KOPT-K1 (cell line): Measurements from ENCODE around the gene PAPPA2.

Experiments
- H3K27ac ChIP-seq: fragments of 200-600 bp; sonication (generic); 2 replicates; pipeline ENCODE4 v1.5.1; 2016; ENCODE audit warnings: antibody characterized with exemption, mild to moderate bottlenecking, low read depth, low read length; ENCODE audit not compliant: poor library complexity, severe bottlenecking
- H3K36me3 ChIP-seq: fragments of 200-600 bp; sonication (generic); 2 replicates; pipeline ENCODE4 v1.5.1; 2017; ENCODE audit warnings: antibody characterized with exemption, mild to moderate bottlenecking, low read length, moderate library complexity; ENCODE audit not compliant: insufficient read depth
- H3K9me3 ChIP-seq: fragments of 200-600 bp; sonication (generic); 2 replicates; pipeline ENCODE4 v1.5.1; 2017; ENCODE audit warnings: antibody characterized with exemption, low read length, mild to moderate bottlenecking; ENCODE audit not compliant: insufficient read depth, poor library complexity, severe bottlenecking

Gene PAPPA2

GRCh38 chr1:176466514-176466913, 3.5 kb downstream of the PAPPA2 start:
- H3K27ac ChIP-seq: no peak overlapping the region
- no peaks in the 10 kb centered on the region for H3K36me3 ChIP-seq
- no peaks in the 10 kb centered on the region for H3K9me3 ChIP-seq

- no peaks in the 10 kb centered on the region for H3K9me3 ChIP-seq
- no peaks in the 10 kb centered on the region for H3K36me3 ChIP-seq
- no peak overlapping the region for H3K27ac ChIP-seq
These were observed 6.6 kb downstream of the PAPPA2 start for GRCh38 chr1:176469450-176470010.

GRCh38 chr1:176471338-176472121, 8.6 kb downstream of the PAPPA2 start:
- Histone ChIP-seq H3K9me3 (no peaks in the 10 kb centered on the region), H3K27ac (no peak overlapping the region), H3K36me3 (no peaks in the 10 kb centered on the region)

GRCh38 chr1:176479971-176480370, 17.0 kb downstream of the PAPPA2 start:
- no peaks in the 10 kb centered on the region for H3K9me3 ChIP-seq
- H3K36me3 ChIP-seq: no peaks in the 10 kb centered on the region
- no peak overlapping the region for H3K27ac ChIP-seq

GRCh38 chr1:176480750-176481149, 17.8 kb downstream of the PAPPA2 start:
- Histone ChIP-seq H3K27ac (no peak overlapping the region), H3K36me3 (no peaks in the 10 kb centered on the region), H3K9me3 (no peaks in the 10 kb centered on the region)

- Histone ChIP-seq H3K36me3 (no peaks in the 10 kb centered on the region), H3K27ac (no peak overlapping the region), H3K9me3 (no peaks in the 10 kb centered on the region)
These were observed 22.1 kb downstream of the PAPPA2 start for GRCh38 chr1:176485083-176485482.

- H3K9me3 ChIP-seq: no peaks in the 10 kb centered on the region
- H3K36me3 ChIP-seq: no peaks in the 10 kb centered on the region
- H3K27ac ChIP-seq: no peak overlapping the region
These were observed 31.5 kb downstream of the PAPPA2 start for GRCh38 chr1:176494436-176494835.

- no peaks in the 10 kb centered on the region for H3K36me3 ChIP-seq
- H3K9me3 ChIP-seq: no peaks in the 10 kb centered on the region
- H3K27ac ChIP-seq: no peak overlapping the region
These were observed 36.7 kb downstream of the PAPPA2 start for GRCh38 chr1:176499671-176500070.

- Histone ChIP-seq H3K36me3 (no peaks in the 10 kb centered on the region), H3K27ac (no peak overlapping the region), H3K9me3 (no peaks in the 10 kb centered on the region)
These were observed 38.6 kb downstream of the PAPPA2 start for GRCh38 chr1:176501599-176501998.

- H3K27ac ChIP-seq: no peak overlapping the region
- H3K36me3 ChIP-seq: no peaks in the 10 kb centered on the region
- H3K9me3 ChIP-seq: no peaks in the 10 kb centered on the region
These were observed 42.0 kb downstream of the PAPPA2 start for GRCh38 chr1:176504848-176505553.

GRCh38 chr1:176512966-176513365, 50.0 kb downstream of the PAPPA2 start:
- Histone ChIP-seq H3K27ac (no peak overlapping the region), H3K9me3 (no peaks in the 10 kb centered on the region), H3K36me3 (no peaks in the 10 kb centered on the region)

- Histone ChIP-seq H3K36me3 (no peaks in the 10 kb centered on the region), H3K27ac (no peak overlapping the region), H3K9me3 (no peaks in the 10 kb centered on the region)
These were observed 52.3 kb downstream of the PAPPA2 start for GRCh38 chr1:176515310-176515709.

- Histone ChIP-seq H3K9me3 (no peaks in the 10 kb centered on the region), H3K36me3 (no peaks in the 10 kb centered on the region), H3K27ac (no peak overlapping the region)
These were observed 54.5 kb downstream of the PAPPA2 start for GRCh38 chr1:176517484-176517883.

- H3K9me3 ChIP-seq: no peaks in the 10 kb centered on the region
- no peaks in the 10 kb centered on the region for H3K36me3 ChIP-seq
- no peak overlapping the region for H3K27ac ChIP-seq
These were observed 58.2 kb downstream of the PAPPA2 start for GRCh38 chr1:176521211-176521610.

- no peak overlapping the region for H3K27ac ChIP-seq
- no peaks in the 10 kb centered on the region for H3K36me3 ChIP-seq
- H3K9me3 ChIP-seq: no peaks in the 10 kb centered on the region
These were observed 59.4 kb downstream of the PAPPA2 start for GRCh38 chr1:176522310-176522845.
